Ascending aorta (tissue), 2 donors: ENCODE measurements around the gene CRYBG3. TPM values are rescaled to one million over a fixed set of nuclear protein-coding genes. Genes with fewer than 3 reads are reported as not detected.

Experiments
- DNase-seq, 2 donors: peaks; one replicate each; pipeline ENCODE4 v3.0.0-alpha.2; 2019; ENCODE audit warnings: low spot score in 2 of 2
- H3K27ac ChIP-seq, 2 donors: fragments of 200-600 bp; sonication (generic); one replicate each; pipeline ENCODE4 v1.5.1; 2016 to 2017; ENCODE audit warnings: mild to moderate bottlenecking in 1 of 2
- H3K27me3 ChIP-seq: fragments of 200-600 bp; sonication (generic); one replicate; pipeline ENCODE4 v1.5.1; 2017
- H3K36me3 ChIP-seq, 2 donors: fragments of 200-600 bp; sonication (generic); one replicate each; pipeline ENCODE4 v1.5.1; 2016
- H3K4me1 ChIP-seq, 2 donors: fragments of 200-600 bp; sonication (generic); one replicate each; pipeline ENCODE4 v1.5.1; 2016 to 2017; ENCODE audit warnings: mild to moderate bottlenecking in 1 of 2
- H3K4me3 ChIP-seq, 2 donors: fragments of 200-600 bp; sonication (generic); one replicate each; pipeline ENCODE4 v1.5.1; 2016 to 2017; ENCODE audit warnings: mild to moderate bottlenecking in 1 of 2
- H3K9me3 ChIP-seq, 2 donors: fragments of 200-600 bp; sonication (generic); one replicate each; pipeline ENCODE4 v1.5.1; 2016
- CTCF ChIP-seq, 3 experiments: fragments of 200-600 bp in 2 of 3; fragments of 450-650 bp in 1 of 3; sonication (generic) in 2 of 3; IDR thresholded peaks; one replicate each; pipeline ENCODE4 v1.5.1; 2016 to 2019; ENCODE audit warnings: antibody characterized with exemption in 3 of 3, mild to moderate bottlenecking in 1 of 3, moderate library complexity in 1 of 3
- intact Hi-C: fragments of 100-400 bp; cut with DNase I; formaldehyde crosslinking; loops from one replicate; pipeline ENCODE4 v1.15.1; 2023
- total RNA-seq: library from RNA; depleted of rRNA; stranded (reverse); fragments of >200 nt; gene quantifications from one replicate; pipeline ENCODE4 v1.1.0, GENCODE V29; 2016

Gene CRYBG3
- total RNA-seq, 1 donor from 2014 or later = 13.2 TPM

GRCh38 chr3:97934980-97935695, 113.3 kb downstream of the CRYBG3 start:
- H3K4me3 ChIP-seq = no peak overlapping the region
- intact Hi-C loops = no loop called here
- no peak for DNase-seq
- H3K27me3 ChIP-seq = no peaks in the 10 kb centered on the region
- peaks cover 9 to 33% of the 10 kb centered on the region in 2 donors for H3K36me3 ChIP-seq
- no peak overlapping the region for H3K27ac ChIP-seq
- H3K9me3 ChIP-seq = no peaks in the 10 kb centered on the region
- TF ChIP-seq CTCF (IDR thresholded peaks at IDR 0.05) = no peak
- no peaks in the 10 kb centered on the region for H3K4me1 ChIP-seq

DNA sequence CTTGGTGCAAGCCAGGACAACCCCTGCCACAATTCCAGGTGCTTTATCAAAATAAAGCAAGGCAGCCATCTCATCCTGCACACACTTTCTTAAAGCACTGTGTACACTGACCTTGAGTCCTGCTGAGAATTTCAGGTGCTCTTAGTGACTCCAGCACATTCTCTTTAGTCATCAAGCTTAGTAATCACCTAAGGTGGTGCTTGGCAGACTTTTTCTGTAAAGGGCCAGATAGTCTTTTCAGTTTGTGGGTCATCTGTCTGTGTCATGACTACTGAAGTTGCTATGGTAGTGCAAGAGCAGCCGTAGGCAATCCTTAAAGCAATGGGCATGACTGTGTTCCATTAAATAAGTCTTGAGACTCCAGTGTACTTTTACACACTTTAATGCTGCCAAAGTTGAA, 114.0 kb downstream of the CRYBG3 start:
- H3K4me1 ChIP-seq = no peaks in the 10 kb centered on the region

GRCh38 chr3:97937205-97937604, 115.4 kb downstream of the CRYBG3 start:
- no peak overlapping the region for H3K27ac ChIP-seq
- peaks cover 0 to 22% of the 10 kb centered on the region in 2 donors for H3K36me3 ChIP-seq
- no peaks in the 10 kb centered on the region for H3K27me3 ChIP-seq
- no peaks in the 10 kb centered on the region for H3K9me3 ChIP-seq
- TF ChIP-seq CTCF (IDR thresholded peaks at IDR 0.05) = no peak
- intact Hi-C loops = no loop called here
- H3K4me3 ChIP-seq = no peak overlapping the region
- DNase-seq = no peak
- no peaks in the 10 kb centered on the region for H3K4me1 ChIP-seq

More for the DNA sequence above, 114.0 kb downstream of the CRYBG3 start:
- no peak overlapping the region for H3K4me3 ChIP-seq
- peaks cover 5 to 26% of the 10 kb centered on the region in 2 donors for H3K36me3 ChIP-seq
- no peak for DNase-seq
- H3K9me3 ChIP-seq = no peaks in the 10 kb centered on the region
- no peaks in the 10 kb centered on the region for H3K27me3 ChIP-seq
- intact Hi-C loops = no loop called here
- H3K27ac ChIP-seq = no peak overlapping the region
- TF ChIP-seq CTCF (IDR thresholded peaks at IDR 0.05) = no peak

DNA sequence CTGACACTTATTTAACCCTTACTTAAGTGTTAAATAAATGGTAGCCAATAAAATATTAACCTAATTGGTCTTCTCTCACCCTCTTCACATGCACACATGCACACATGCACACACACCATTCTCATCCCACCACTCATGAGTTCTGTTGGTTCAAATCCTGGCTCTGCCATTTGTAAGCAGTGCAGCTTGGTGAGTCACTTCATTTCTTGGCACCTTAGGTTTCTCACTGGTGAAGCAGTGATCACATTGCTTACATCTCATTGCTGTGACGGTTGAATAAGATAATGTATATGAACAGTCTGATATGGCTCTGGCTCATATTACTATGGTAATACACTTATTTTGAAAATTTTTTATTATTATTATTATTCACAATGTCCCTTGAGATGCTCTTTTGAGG, 116.6 kb downstream of the CRYBG3 start:
- DNase-seq = no peak
- H3K9me3 ChIP-seq = no peaks in the 10 kb centered on the region
- TF ChIP-seq CTCF (IDR thresholded peaks at IDR 0.05) = no peak
- peaks cover 0 to 22% of the 10 kb centered on the region in 2 donors for H3K36me3 ChIP-seq
- intact Hi-C loops = no loop called here
- no peaks in the 10 kb centered on the region for H3K27me3 ChIP-seq
- H3K27ac ChIP-seq = peak overlapping the region in 1 of 2 donors; percentile 30
- H3K4me3 ChIP-seq = no peak overlapping the region
- peaks cover 0 to 2% of the 10 kb centered on the region in 2 donors for H3K4me1 ChIP-seq

- Histone ChIP-seq H3K4me1 (peaks cover 0 to 2% of the 10 kb centered on the region in 2 donors), H3K36me3 (peaks cover 0 to 13% of the 10 kb centered on the region in 2 donors), H3K27me3 (no peaks in the 10 kb centered on the region), H3K4me3 (no peak overlapping the region), H3K27ac (no peak overlapping the region), H3K9me3 (no peaks in the 10 kb centered on the region)
- intact Hi-C loops = no loop called here
- DNase-seq = no peak
- no peak for TF ChIP-seq CTCF (IDR thresholded peaks at IDR 0.05)
Observed at GRCh38 chr3:97939401-97939800, 117.6 kb downstream of the CRYBG3 start.
